LoVo (cell line): Measurements from ENCODE around the gene STARD3NL.
"Not testable (repeated sequence)": the region's sequence is repeated elsewhere in the genome, so short reads cannot be mapped to it uniquely, and the experiment has no call there.

Experiments used
- DNase-seq: peaks from one replicate; pipeline ENCODE4 v3.0.0-alpha.2; 2016; ENCODE audit warnings: low spot score

STARD3NL gene

DNA sequence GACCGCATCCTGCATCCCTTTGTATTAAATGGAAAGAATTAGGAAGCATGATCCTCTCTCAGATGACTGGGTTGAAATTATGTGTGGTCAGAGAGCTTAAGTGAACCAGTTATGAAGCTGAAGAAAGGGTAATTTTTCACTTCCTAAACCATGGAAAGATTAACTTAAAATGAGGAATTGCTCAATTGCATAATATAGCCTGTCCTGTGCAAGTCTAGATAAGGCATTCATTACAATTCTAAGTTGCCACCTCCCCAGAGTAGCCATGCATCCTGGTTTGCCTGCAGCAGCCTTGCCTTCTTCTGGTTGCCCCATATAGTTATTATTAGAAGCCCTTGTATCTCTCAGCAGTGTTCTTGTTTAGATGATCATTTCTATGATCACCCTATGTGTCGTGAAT is 45.3 kb downstream of the STARD3NL start:
- DNase-seq, result no peak

DNA sequence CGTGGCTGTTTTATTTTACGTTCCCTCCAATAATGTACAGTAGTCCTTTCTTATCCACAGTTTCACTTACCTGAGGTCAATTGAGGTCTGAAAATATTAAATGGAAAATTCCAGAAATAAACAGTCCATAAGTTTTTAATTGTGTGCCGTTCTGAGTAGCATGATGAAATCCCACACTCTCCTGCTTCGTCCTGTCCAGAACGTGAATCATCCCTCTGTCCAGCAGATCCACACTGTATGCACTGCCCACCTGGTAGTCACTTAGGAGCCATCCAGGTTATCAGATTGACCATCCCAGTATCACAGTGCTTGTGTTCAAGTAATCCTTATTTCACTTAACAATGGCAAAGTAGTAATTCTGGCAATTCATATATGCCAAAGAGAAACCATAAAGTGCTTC is 46.3 kb downstream of the STARD3NL start:
- no peak for DNase-seq

DNA sequence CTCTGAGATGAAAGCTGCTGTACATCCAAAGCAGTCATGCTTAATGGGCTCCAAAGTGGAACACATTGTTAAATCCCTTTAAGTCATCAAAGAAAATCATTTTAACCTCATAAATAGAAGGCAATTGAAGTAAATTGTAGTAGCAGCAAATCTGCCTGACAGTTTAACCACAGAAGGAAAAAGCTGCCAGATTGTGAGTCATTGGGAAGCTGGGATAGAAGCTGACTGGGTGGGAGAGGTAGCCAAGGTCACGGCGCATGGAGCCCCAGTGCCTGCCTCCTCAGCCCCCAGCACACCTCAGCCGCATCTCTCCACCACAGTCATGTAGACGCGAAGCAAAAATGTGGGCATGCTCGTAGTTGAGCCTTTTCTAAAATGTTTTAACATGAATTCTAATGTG is 51.3 kb downstream of the STARD3NL start:
- DNase-seq, result no peak

DNA sequence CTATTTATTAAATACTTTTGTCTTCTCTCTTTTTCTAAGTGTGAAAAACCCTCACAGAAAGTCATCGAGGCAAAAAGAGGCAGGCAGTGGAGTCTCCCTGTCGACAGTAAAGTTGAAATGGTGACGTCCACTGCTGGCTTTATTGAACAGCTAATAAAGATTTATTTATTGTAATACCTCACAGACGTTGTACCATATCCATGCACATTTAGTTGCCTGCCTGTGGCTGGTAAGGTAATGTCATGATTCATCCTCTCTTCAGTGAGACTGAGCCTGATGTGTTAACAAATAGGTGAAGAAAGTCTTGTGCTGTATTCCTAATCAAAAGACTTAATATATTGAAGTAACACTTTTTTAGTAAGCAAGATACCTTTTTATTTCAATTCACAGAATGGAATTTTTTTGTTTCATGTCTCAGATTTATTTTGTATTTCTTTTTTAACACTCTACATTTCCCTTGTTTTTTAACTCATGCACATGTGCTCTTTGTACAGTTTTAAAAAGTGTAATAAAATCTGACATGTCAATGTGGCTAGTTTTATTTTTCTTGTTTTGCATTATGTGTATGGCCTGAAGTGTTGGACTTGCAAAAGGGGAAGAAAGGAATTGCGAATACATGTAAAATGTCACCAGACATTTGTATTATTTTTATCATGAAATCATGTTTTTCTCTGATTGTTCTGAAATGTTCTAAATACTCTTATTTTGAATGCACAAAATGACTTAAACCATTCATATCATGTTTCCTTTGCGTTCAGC is 52.0 kb downstream of the STARD3NL start:
- no peak for DNase-seq

DNA sequence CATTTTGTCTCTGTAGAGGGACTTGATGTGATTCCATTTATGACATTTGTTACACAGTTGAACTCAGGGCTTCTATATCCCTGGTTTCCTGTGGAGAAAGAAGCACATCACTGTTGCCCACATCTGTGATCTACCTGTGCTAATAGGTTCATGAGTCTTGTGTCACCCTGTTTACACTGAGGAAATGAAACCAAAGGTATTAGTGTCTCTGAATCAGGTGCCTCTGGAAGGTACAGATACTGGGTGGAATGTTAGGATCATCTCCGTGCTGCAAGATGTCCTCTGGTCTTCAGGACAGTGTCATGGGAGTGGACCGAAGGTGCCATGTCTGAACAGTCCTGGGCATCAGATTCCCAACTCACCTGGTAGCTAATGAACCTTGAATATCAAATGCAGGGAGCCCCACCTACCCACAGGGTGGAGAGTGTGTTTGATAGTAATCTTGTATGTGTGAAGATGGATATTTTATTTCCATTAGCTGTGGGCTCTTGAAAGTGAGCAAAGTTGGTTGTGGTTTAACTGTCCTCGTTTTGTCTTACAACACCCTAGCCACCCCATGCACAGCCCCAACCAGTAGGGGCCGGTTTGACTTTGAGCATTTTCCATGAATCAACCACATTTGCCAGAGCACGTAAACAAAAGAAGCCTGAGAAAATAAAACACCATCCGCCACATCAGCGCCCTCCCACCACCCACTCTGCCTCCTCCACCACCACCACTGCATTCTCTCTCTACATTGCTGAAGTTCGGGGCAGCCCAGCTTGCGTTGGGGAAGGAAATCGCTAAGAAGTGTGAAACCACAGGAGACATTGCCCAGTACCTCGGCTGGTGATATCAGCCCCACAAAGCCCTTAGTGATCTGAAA is 54.7 kb downstream of the STARD3NL start:
- no peak for DNase-seq

DNA sequence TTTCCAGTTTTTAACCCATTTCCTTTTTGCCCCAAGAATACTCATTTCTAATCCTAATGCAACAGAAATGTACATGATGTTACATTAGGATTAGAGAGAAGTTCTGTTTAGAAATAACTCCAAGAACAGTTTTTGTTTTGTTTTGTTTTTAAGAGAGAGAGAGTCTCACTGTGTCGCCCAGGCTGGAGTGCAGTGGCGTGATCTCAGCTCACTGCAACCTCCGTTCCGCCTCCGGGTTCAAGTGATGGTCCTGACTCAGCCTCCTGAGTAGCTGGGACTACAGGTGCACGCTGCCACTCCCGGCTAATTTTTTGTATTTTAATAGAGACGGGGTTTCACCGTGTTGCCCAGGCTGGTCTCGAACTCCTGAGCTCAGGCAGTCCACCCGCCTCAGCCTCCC is 56.7 kb downstream of the STARD3NL start:
- DNase-seq, result not testable (repeated sequence)

DNA sequence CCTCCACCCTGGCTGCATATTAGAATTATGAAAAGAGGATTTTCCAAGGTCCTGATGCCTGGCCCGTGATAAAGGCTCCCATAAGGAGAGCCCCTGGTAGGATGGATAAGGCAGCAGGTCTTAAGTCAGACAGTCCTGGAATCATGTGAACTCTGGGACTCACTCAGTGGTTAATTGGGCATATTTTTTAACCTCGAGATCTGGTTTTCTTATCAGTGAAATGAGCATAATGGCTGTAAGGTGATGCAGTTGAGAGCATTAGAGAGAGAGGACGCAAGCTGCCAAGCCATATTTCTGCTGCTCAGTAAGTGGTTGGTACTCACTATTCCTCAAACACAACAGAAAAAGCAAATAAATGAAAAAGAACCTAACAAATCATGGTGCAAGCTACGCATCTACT is 57.6 kb downstream of the STARD3NL start:
- no peak for DNase-seq

DNA sequence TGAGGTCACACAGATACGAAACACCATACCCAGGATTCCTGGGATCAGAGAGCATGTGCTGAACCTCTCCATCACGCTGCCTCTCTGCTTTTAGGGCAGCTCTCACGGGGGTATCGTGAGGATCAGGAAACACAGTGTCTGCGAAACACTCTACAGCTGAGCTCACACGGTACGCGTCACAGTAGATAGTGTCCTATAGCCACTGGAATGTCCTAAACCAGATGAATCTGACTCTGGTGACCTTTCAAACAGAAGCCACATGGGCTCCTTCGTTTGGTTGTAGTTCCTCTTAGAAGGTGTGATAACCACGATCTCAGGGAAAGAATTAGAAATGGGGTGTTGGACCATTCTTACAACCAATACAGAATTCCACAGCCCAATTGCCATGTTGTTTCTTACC is 61.1 kb downstream of the STARD3NL start:
- not testable (repeated sequence) for DNase-seq

DNA sequence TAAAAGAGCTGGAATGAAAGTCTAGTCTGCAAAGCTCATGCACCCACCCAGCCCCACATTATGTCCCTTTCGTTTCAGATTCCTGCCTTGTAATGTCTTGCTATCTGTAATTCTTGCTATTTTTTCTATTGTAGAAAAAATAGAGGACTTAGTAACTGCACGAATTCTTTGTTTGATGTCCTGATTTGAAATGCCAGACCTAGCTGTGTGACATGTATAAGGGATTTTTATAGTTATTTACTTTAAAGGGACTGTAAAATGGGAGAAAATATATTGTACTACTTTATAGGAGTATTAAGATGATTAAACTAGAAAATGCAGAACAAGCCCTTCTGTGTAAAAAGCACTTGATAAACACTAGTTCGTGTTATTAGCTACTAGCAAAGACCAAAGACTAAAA is 63.0 kb downstream of the STARD3NL start:
- DNase-seq, result no peak

DNA sequence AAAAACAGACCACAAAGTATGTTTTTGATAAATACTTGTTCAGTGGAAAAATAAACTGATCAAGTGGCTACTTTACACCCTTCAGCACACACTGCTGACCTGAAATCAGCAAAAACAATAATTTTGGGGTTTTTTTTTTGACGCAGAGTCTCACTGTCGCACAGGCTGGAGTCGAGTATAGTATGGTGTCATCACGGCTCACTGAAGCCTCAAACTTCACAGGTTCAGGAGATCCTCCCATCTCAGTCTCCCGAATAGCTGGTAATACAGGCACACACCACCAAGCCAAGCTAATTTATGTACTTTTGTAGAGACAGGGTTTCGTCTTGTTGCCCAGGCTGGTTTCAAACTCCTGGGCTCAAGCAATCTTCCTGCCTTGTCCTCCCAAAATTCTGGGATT is 64.8 kb downstream of the STARD3NL start:
- DNase-seq, result no peak

DNA sequence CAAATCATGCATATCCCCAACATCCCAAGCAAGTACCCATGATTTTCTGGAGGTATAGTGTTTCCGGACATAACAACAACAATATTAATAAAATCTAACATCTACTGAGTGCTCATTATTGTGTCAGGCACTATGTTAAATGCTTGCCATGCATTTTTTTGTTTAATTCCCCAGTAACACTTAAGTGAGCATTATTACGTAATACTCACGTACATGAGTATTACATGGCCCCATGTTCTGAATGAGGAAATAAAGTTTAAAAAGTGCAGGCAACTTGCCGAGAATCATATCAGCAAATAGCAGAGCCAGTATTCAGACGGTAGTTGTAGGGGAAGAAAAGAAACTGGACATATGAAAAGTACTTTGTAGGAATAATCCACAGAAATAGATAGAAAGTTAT is 65.3 kb downstream of the STARD3NL start:
- DNase-seq, result not testable (repeated sequence)

DNA sequence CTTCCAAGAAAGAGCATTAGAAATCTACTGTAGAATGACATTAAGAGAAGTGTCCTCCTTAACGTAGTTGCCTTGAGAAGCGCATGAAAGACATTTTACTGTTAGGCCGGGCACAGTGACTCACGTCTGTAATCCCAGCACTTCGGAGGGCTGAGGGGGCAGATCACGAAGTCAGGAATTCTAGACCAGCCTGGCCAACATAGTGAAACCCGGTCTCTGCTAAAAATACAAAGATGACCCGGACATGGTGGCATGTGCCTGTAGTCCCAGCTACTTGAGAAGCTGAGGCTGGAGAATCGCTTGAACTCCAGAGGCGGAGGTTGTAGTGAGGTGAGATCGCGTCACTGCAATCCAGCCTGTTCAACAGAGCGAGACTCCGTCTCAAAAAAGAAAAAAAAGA is 66.5 kb downstream of the STARD3NL start:
- DNase-seq, result no peak

DNA sequence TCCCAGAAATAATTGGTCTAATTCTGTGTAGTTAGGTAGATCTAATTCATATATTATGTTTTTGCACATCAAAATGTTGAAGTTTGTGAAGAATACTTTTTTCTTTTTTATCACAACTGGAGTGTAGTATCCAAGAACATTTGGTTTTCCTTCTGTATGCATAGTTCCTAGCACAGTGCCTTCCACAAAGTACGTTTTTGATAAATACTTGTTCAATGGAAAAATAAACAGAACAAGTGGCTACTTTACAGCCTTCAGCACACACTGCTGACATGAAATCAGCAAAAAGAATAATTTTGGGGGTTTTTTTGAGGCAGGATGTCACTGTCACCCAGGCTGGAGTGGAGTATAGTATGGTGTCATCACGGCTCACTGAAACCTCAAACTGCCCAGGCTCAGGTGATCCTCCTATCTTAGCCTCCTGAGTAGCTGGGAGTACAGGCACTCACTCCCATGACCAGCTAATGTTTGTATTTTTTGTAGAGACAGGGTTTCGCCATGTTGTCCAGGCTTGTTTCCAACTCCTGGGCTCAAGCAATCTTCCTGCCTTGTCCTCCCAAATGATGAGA is 67.4 kb downstream of the STARD3NL start:
- DNase-seq, result no peak

DNA sequence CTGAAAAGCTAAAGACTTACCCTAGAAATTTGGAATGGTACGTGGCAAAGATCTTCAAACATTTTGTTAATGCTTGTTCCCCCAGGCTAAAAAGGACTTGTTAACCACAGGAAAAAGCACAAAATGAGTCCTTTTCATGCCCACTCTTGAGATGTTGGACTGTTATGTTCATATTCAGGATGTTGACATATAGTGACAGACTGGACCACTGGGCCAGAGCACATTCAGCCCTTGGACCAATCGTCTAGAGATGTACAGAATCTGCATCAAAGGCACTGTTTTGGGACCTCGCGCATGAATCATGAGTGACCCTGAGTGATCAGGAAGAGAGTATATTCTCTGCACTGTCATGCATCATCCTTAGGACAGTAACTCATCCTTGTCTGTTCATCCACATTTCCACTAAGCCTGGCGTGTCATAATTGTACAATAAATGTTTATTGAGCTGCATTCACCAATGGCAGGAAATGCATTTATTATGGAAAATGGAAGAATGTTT is 70.1 kb downstream of the STARD3NL start:
- no peak for DNase-seq

DNA sequence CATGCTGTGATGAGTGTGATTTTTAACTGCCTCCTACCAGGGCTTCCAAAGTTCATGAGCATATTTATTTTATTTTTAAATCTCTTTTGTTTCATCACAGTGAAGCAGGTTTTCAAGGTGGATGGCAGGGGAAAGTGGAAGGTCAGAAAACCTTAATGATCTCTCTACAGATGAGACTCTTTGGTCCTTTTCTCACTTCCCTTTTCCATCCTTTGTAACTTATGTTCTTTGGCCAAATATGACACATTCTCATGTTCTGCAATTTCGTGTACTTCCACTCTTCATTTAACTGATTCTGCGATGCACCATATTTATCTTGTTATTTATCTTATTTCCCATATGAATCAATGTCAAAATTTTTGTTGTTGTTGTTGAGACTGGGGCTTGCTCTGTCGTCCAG is 71.8 kb downstream of the STARD3NL start:
- not testable (repeated sequence) for DNase-seq

DNA sequence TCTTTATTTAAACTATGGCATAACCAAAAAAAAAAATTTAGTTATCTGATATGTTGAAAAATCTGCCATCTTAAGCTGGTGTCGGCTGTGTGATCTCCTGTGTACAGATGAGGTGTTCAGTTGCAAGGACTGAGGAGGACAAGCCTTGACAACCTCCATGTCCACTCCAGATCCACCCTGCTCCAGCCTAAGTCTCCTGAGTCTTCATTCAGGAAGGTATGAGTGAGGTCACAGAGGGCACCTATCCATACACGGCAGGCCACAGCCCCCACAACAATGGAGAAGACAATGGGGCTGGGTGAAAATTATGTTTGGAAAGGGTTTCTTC is 79.3 kb downstream of the STARD3NL start:
- DNase-seq, result no peak

DNA sequence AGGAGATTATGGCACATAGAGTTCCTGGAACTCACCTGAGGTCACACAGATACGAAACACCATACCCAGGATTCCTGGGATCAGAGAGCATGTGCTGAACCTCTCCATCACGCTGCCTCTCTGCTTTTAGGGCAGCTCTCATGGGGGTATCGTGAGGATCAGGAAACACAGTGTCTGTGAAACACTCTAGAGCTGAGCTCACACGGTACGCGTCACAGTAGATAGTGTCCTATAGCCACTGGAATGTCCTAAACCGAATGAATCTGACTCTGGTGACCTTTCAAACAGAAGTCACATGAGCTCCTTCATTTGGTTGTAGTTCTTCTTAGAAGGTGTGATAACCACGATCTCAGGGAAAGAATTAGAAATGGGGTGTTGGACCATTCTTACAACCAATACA is 81.1 kb downstream of the STARD3NL start:
- DNase-seq, result not testable (repeated sequence)

DNA sequence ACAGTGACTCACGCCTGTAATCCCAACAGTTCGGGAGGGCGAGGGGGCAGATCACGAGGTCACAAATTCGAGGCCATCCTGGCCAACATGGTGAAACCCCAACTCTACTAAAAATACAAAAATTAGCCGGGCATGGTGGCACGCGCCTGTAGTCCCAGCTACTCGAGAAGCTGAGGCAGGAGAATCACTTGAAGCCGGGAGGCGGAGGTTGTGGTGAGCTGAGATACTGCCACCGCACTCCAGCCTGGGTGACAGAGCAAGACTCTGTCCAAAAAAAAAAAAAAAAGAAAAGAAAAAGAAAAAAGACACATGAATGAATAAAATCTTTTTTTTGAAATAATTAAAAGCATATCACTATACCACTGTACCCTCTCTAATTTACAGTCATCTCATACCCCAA is 83.6 kb downstream of the STARD3NL start:
- DNase-seq, result not testable (repeated sequence)

DNA sequence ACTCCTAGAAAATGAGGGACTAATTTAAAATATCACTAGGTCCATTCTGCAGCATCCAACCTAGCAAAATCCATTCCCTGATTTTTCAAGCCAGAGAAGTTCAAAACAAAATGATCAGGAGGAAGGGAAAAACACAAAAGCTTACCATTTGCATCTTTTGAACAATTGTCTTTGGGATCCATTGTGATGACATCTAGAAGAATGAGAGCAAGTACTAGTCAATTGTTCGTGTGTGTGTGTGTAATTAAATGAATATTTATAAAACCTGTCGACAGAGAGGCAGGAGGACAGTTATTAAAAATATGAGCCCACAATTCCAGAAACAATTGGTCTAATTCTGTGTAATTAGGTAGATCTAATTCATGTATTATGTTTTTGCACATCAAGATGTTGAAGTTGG is 84.0 kb downstream of the STARD3NL start:
- not testable (repeated sequence) for DNase-seq

DNA sequence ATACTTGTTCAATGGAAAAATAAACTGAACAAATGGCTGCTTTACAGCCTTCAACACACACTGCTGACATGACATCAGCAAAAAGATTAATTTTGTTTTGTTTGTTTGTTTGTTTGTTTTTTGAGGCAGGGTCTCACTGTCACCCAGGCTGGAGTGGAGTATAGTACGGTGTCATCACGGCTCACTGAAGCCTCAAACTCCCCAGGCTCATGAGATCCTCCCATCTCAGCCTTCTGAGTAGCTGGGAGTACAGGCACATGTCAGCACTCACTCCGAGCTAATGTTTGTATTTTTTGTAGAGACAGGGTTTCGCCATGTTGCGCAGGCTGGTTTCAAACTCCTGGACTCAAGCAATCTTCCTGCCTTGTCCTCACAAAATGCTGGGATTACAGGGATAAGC is 84.5 kb downstream of the STARD3NL start:
- DNase-seq, result no peak

DNA sequence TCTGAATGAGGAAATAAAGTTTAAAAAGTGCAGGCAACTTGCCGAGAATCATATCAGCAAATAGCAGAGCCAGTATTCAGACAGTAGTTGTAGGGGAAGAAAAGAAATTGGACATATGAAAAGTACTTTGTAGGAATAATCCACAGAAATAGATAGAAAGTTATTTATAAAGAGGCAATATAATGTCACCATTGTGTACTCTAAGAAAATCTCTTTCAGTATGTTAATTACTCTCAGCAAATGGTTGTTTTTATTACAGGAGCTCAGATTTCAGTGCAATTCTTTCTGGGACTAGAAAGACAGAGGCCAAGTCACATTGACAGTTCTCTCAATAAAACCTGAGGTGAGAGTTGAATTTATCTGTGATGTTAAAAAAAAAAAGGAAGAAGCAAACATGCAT is 85.2 kb downstream of the STARD3NL start:
- not testable (repeated sequence) for DNase-seq

DNA sequence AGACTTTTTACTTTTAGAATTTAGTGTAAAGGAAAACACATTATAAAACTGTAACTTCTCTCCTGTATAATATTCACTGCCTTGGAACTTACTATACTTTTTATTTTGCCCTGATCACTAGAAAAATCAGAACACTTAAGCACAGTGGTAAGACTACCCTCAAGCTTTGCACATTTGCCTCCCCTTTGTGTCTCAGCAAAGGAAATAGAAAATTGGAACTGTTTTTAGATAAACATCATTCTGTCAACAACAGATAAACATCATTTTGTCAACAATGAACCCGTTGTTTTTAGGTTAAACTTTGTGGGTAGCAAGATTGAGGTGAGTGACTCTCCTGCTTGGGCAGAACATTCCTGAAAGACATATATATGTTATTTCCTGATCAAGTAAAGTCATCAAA is 86.6 kb downstream of the STARD3NL start:
- DNase-seq, result not testable (repeated sequence)

DNA sequence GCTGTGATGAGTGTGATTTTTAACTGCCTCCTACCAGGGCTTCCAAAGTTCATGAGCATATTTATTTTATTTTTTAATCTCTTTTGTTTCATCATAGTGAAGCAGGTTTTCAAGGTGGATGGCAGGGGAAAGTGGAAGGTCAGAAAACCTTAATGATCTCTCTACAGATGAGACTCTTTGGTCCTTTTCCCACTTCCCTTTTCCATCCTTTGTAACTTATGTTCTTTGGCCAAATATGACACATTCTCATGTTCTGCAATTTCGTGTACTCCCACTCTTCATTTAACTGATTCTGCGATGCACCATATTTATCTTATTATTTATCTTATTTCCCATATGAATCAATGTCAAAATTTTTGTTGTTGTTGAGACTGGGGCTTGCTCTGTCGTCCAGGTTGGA is 87.9 kb downstream of the STARD3NL start:
- not testable (repeated sequence) for DNase-seq
